ENCODE results near the gene ANTXR1. TPM values are rescaled to one million over a fixed set of nuclear protein-coding genes. Genes with fewer than 3 reads are reported as not detected.
A peak's percentile ranks its signal among the peaks of the same experiment; 100 is the strongest.

ANTXR1 gene
- total and polyA plus RNA-seq, 2 of the 8 experiments (the other 6 are each of a cell fraction or from before 2014, with no cell fraction given), result 15.8 to 44.3 TPM

DNA sequence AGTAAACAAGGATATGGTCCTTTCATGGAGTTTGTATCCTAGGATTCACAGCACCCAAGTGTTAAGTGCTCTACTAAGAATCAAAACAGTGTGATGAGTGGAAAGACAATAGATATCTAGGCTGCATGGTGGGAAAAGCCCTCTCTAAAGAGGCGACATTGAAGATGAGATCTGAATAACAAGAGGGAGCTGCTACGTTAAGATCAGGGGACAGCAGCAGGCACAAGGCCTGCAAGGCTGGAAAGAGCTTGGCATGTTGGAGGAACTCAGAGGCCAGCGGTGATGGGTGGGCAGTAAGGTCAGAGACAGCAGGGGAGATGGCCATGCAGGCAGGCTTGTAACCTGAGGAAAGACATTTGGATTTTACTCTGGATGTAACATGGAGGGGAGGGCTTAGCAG lies 196.5 kb downstream of the ANTXR1 start (continued):
- TF ChIP-seq POU5F1 (IDR thresholded peaks at IDR 0.05; ENCODE audit: low read depth, low read length) (0 out of 2 replicates have a peak, but pooled peaks have one; percentile 18), SP1 (IDR thresholded peaks at IDR 0.05; ENCODE audit: low read depth, low read length) (peak; percentile 52; the same call in 1 of the 2 replicates), TAF1 (IDR thresholded peaks at IDR 0.05; ENCODE audit: low read depth, low read length) (0 out of 2 replicates have a peak, but pooled peaks have one; percentile 20)

Data from H1 (cell line).